Activated T-helper 1 cell treated with Interleukin-2 at 50 U/mL for 16 hours (primary cell): ENCODE results near the gene ACP6.

Experiments
- DNase-seq: peaks from one replicate; pipeline ENCODE4 v3.0.0-alpha.2; 2020; ENCODE audit warnings: low read depth

ACP6 gene

GRCh38 chr1:147648933-147649332 lies 21.4 kb downstream of the ACP6 start:
- DNase-seq, result no peak

GRCh38 chr1:147647796-147648633 lies 22.3 kb downstream of the ACP6 start:
- DNase-seq, result no peak

- DNase-seq, result no peak
These were observed 26.4 kb downstream of the ACP6 start for GRCh38 chr1:147643974-147644373.

GRCh38 chr1:147641695-147642592 lies 28.4 kb downstream of the ACP6 start:
- peak; percentile 9 for DNase-seq

- DNase-seq, result no peak
These were observed 29.0 kb downstream of the ACP6 start for GRCh38 chr1:147641291-147641690.

- DNase-seq, result peak; percentile 61
These were observed 29.7 kb downstream of the ACP6 start for GRCh38 chr1:147640553-147641165.

- no peak for DNase-seq
These were observed 34.0 kb downstream of the ACP6 start for GRCh38 chr1:147636314-147636713.

- no peak for DNase-seq
These were observed 35.0 kb downstream of the ACP6 start for GRCh38 chr1:147635342-147635741.

GRCh38 chr1:147634645-147635044 lies 35.7 kb downstream of the ACP6 start:
- DNase-seq, result no peak

GRCh38 chr1:147633759-147634158 lies 36.6 kb downstream of the ACP6 start:
- no peak for DNase-seq

GRCh38 chr1:147631839-147632238 lies 38.5 kb downstream of the ACP6 start:
- DNase-seq, result no peak

GRCh38 chr1:147630447-147630846 lies 39.9 kb downstream of the ACP6 start:
- DNase-seq, result no peak

- DNase-seq, result no peak
These were observed 40.3 kb downstream of the ACP6 start for GRCh38 chr1:147630022-147630421.

- no peak for DNase-seq
These were observed 41.9 kb downstream of the ACP6 start for GRCh38 chr1:147628441-147628840.

GRCh38 chr1:147627435-147628110 lies 42.8 kb downstream of the ACP6 start:
- peak; percentile 26 for DNase-seq

GRCh38 chr1:147626739-147627138 lies 43.6 kb downstream of the ACP6 start:
- no peak for DNase-seq

GRCh38 chr1:147626291-147626690 lies 44.0 kb downstream of the ACP6 start:
- no peak for DNase-seq

GRCh38 chr1:147625362-147625995 lies 44.8 kb downstream of the ACP6 start:
- no peak for DNase-seq

GRCh38 chr1:147624529-147624928 lies 45.8 kb downstream of the ACP6 start:
- DNase-seq, result no peak

- no peak for DNase-seq
These were observed 46.3 kb downstream of the ACP6 start for GRCh38 chr1:147624011-147624410.

GRCh38 chr1:147622731-147623130 lies 47.6 kb downstream of the ACP6 start:
- no peak for DNase-seq

- no peak for DNase-seq
These were observed 49.8 kb downstream of the ACP6 start for GRCh38 chr1:147620543-147620942.
